NCI-H1105 treated with DMSO at 0.1 percent for 48 hours (cell line): ENCODE measurements around the gene ZBTB32.
A peak's percentile ranks its signal among the peaks of the same experiment; 100 is the strongest.

Experiments used
- DNase-seq: peaks from one replicate; lab custom pipeline; 2025; lab: John Stamatoyannopoulos, UW

Gene ZBTB32

GRCh38 chr19:35695895-35696422 lies 8.4 kb upstream of the ZBTB32 start:
- no peak for DNase-seq

DNA sequence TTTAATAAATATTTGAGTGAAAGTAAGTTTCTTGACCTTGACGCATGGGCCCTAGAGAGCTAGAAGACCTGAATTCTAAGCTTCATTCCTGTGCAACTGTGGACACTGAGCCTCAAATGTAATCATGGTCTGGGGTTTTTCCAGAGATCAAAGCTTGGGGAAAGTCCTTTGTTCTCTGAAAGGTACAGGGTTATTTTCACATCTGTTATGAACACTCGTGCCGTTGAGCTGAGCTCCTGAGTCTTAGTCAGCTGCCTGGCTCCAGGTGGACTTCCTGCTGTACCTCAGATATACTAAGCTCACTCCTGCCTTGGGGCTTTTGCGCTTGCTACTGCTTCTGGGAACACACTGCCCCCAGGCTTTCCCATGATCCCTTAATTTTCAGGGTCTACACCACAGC lies 7.5 kb upstream of the ZBTB32 start:
- DNase-seq: no peak

- DNase-seq: peak; percentile 99
Observed at GRCh38 chr19:35702223-35703012, 1.9 kb upstream of the ZBTB32 start.

- DNase-seq: no peak
Observed at GRCh38 chr19:35703343-35703742, 1.0 kb upstream of the ZBTB32 start.

DNA sequence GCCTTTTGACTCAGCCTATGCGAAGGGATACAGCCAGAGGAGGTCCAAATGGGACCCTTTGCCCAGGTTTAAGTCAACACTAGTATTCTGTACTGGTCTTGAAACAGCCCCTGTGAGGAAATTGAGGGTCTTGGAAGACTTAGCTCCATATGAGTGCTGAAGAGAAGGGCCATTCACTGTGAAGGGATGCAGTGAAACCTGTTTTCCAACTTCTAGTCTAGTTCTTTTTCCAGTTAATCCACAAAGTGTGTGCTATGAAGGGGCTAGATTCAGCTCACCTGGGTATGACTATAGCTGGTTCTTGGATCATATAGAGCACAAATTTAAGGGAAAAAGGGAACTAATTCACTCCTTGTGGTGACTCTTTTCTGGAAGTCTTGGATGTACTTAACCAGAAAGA lies 4.0 kb downstream of the ZBTB32 start:
- no peak for DNase-seq

GRCh38 chr19:35710784-35711723 lies 6.7 kb downstream of the ZBTB32 start:
- DNase-seq: no peak

DNA sequence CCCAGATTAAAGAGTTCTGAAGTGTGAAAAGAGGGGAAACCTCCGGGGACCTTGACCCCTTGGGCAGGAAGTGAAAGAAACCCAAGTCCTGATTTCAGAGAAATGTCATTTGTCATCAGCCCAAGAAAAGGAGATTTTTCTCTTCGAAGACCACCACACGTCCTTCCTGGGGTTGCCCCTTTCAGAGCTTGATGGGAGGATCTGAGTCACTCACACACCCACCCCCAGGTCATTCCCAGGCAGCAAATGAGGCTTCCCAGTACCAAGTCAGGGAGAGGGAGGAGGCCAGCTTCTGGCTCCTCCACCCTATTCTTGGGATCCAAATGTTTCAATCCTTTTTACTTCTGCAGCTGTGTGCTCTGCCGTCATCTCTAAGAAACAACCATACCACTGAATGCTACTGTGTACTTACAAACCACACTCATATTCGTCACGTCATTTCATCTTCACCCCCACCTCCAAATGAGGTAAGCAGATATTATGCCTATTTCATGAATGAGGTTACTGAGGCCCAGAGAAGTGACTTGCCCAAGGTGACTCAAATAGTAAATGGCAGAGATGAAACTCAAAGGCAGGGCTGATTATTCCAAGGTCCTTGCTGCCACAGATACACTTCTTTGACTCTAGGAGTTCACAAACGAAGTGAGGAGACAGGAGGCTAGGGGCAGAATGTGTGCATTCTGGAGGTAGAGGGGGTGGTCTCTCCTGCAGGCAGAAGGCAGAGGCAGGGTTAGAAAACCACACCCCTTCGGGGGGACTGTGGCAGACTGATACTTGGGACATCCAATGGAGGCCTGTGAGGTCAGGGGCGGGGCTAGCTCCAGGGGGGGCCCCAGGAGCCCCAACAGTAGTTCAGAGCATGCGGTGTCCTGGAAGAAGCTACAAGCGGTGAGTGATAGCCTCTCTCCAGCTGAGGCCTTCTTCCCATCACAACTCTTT lies 8.5 kb downstream of the ZBTB32 start:
- no peak for DNase-seq

GRCh38 chr19:35713506-35713850 lies 9.1 kb downstream of the ZBTB32 start:
- DNase-seq: no peak

DNA sequence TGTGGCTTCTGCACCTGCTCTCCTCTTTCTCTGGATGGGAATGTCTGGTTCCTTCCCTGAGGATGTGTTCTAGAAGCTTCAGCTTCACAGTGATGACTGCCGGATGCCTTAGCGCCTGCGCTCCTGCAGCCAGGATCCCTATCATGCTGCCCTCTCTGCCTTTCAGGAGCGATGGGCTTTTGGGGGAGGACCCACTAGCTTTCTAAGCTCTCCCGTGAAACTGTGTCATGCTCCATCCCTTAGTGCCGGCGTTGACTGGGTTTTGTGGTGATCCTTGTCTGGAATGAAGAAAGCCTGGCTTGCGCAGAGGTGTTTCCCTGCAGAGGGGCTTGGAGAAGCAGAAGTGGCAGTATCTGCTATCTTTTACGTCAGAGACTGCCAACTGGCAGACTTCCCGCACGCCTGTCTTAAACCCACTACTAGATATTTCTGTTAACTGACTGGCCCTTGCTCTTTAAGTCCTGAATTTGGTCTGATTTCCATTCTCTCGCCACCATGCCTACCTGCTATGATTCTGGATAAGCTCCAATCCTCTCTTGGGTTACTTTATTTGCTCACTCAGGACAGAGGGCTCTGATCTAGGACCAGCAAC lies 9.6 kb downstream of the ZBTB32 start:
- DNase-seq: no peak

GRCh38 chr19:35714601-35715354 lies 10.4 kb downstream of the ZBTB32 start:
- no peak for DNase-seq

DNA sequence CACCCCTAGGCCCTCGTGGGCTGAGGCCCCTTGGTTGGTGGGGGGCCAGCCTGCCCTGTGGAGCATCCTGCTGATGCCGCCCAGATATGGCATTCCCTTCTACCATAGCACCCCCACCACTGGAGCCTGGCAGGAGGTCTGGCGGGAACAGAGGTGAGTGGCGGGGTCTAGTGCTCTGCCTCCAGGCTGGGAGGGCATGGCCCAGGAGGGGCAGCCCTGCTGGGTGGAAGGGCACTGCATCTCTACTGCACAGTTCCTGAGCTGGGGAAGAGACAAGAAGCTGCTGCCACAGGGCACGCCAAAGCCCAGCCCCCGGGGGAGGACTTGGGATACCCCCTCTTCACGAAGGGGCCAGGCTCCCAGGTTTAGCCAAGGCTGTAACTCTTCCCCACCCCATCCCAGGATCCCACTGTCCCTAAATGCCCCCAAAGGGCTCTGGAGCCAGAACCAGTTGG lies 11.0 kb downstream of the ZBTB32 start:
- DNase-seq: no peak

DNA sequence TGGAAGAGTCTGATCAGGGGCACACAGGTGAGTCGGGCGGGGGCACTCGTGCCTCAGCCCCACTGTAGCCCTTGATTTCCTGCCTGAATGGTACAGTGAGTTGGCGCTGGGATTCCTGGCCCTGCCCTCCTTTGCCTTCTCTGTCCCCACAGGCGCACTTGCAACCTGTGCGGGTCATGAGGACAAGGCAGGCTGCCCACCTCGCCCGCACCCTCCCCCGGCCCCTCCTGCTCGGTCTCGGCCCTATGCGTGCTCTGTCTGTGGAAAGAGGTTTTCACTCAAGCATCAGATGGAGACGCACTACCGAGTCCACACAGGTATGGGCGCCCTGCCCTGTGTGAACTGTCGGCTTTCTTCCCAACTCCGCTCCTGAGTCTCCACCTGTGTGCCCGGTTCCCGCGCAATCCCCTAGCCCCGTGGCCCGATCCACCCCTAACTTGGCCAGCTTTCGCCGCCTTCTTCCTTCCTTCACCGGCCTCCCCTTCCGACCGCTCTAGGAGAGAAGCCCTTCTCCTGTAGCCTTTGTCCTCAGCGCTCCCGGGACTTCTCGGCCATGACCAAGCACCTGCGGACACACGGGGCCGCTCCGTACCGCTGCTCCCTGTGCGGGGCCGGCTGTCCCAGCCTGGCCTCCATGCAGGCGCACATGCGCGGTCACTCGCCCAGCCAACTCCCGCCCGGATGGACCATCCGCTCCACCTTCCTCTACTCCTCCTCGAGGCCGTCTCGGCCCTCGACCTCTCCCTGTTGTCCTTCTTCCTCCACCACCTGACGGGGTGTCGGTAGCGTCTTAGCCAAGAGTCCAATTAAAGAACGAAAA lies 11.8 kb downstream of the ZBTB32 start:
- DNase-seq: peak; percentile 51

- peak; percentile 95 for DNase-seq
Observed at GRCh38 chr19:35716801-35717664, 12.7 kb downstream of the ZBTB32 start.

- no peak for DNase-seq
Observed at GRCh38 chr19:35717665-35718344, 13.4 kb downstream of the ZBTB32 start, which contains the start of gene KMT2B. KMT2B (plus strand) TSS chr19:35718003; CDS start chr19:35718019, 16 bp downstream.

GRCh38 chr19:35718345-35719041 lies 14.1 kb downstream of the ZBTB32 start:
- DNase-seq: no peak

- no peak for DNase-seq
Observed at GRCh38 chr19:35719402-35720162, 15.2 kb downstream of the ZBTB32 start.

DNA sequence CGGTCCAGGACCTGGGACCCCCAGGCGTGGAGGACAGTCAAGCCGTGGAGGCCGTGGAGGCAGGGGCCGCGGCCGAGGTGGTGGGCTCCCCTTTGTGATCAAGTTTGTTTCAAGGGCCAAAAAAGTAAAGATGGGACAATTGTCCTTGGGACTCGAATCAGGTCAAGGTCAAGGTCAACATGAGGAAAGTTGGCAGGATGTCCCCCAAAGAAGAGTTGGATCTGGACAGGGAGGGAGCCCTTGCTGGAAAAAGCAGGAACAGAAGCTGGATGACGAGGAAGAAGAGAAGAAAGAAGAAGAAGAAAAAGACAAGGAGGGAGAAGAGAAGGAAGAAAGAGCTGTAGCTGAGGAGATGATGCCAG lies 15.8 kb downstream of the ZBTB32 start:
- no peak for DNase-seq
